ENCODE measurements around the gene F7.

DNA sequence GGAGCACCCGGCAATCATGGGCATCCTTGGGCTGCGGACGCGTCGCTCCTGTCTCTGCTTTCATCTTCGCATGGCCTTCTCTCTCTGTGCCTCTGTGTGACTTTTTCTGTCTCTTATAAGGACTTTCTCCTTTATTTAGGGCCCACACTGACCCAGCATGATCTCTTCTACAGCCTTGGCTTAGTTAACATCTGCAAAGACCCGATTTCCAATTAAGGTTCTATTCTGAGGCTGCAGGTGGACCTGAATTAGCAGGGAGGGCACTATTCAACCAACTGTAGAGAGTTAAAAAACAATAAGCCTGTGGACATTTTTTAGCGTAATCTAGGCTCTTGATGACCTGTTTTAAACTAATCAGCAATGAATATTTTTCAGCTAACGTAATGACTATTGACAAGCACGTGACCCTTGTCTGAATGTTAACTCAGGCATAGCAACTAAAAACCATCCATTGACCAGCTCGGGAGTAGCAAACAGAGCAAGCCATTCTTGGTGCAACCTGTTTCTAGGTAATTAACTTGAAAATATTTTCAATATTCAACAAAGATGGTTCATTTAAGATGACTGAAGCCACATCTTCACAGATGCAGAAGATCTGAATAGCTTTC, 32.2 kb downstream of the F7 start:
- TF ChIP-seq, protein P1, sequence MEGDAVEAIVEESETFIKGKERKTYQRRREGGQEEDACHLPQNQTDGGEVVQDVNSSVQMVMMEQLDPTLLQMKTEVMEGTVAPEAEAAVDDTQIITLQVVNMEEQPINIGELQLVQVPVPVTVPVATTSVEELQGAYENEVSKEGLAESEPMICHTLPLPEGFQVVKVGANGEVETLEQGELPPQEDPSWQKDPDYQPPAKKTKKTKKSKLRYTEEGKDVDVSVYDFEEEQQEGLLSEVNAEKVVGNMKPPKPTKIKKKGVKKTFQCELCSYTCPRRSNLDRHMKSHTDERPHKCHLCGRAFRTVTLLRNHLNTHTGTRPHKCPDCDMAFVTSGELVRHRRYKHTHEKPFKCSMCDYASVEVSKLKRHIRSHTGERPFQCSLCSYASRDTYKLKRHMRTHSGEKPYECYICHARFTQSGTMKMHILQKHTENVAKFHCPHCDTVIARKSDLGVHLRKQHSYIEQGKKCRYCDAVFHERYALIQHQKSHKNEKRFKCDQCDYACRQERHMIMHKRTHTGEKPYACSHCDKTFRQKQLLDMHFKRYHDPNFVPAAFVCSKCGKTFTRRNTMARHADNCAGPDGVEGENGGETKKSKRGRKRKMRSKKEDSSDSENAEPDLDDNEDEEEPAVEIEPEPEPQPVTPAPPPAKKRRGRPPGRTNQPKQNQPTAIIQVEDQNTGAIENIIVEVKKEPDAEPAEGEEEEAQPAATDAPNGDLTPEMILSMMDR (IDR thresholded peaks at IDR 0.05): no peak
- TF ChIP-seq POLR2A (IDR thresholded peaks at IDR 0.05): no peak
